NCI-H2029 treated with DMSO at 0.1 percent for 48 hours (cell line): Measurements from ENCODE around the gene BRINP1.

Source experiments
- DNase-seq: peaks from one replicate; lab custom pipeline; 2025; lab: John Stamatoyannopoulos, UW

BRINP1 gene, protein sequence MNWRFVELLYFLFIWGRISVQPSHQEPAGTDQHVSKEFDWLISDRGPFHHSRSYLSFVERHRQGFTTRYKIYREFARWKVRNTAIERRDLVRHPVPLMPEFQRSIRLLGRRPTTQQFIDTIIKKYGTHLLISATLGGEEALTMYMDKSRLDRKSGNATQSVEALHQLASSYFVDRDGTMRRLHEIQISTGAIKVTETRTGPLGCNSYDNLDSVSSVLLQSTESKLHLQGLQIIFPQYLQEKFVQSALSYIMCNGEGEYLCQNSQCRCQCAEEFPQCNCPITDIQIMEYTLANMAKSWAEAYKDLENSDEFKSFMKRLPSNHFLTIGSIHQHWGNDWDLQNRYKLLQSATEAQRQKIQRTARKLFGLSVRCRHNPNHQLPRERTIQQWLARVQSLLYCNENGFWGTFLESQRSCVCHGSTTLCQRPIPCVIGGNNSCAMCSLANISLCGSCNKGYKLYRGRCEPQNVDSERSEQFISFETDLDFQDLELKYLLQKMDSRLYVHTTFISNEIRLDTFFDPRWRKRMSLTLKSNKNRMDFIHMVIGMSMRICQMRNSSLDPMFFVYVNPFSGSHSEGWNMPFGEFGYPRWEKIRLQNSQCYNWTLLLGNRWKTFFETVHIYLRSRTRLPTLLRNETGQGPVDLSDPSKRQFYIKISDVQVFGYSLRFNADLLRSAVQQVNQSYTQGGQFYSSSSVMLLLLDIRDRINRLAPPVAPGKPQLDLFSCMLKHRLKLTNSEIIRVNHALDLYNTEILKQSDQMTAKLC

DNA sequence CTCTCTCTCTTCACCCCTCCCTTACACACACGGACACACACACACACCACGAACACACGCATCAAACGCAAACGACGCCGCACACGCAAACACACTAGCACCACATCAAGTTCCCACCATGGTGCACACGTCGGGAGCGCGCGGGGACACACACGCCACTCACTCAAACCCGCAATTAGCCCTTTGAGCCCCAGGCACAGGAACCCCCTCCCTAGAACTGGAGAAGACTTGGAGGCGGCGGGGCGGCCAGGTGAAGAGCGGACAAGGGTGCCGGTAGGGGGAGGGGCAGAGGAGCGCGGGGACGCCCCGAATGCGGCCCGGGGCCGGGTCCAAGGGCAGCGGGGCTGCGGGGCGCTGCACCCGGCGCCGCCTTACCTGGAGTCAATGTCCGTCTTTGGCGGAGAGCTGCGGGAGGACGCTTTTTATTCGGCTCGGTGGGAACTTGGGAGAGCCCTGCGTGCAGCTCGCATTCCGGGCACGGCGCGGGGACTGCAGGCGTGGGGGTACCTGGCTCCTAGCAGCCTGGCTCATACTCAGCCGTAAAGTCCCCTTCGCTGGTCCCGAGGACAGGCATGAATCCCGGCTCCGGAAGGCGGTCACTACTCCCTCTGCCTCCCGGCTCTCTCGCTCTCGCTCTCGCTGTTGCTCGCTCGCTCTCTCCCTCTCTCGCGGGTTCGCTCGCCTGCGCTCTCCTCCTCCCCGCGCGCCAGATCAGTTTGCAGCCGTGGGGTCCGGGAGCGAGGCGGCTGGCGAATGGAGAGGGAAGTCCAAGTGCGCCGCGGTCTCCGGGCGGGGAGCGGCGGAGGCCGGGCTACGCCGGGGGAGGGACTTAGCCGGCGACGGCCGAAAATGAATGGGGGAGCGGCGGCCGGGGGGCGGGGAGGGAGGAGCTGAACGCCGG lies at the start of gene BRINP1:
Gene BRINP1, minus strand, starts transcription at position 755 of the 901 bp plus-strand sequence. CDS start 56,080 bp downstream, outside the sequence.
- DNase-seq: peak; percentile 78

DNA sequence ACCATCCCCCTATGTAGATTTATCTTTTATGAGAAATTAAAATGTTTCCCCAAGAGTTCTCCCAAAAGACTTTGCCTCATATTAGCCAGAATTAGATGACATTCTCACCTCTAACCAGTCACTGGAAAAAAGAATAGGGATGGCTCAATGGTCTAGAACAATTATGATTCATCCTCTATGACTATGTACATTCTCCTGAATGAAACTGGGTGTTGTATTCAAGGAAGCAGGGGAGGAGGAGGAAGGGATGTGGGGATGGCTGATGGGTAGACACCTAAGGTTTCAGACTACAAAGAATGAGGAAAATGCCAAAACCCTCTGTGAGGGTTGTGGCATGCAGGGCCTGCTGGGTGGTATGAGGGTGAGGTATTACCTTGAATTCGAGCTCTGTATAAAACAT lies 49.5 kb upstream of the BRINP1 start:
- DNase-seq: no peak

DNA sequence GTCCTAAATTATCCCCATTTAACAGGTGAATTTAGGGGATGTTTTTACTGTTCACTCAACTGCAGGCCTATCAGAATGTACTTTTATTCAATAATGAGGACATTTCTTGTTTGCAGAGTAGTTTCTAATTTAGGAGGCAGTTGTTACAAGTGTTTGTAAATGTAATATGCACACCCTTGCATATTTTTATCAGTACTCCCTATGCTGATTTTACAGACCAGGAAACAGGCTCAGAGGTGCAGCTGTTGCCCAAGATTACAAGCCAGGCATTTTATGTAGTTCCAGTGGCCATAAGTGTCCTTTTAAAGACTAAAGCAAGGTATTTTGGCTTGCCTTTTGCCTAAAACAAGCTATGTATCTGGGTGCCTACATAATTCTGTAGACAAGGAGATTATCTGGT lies 47.6 kb upstream of the BRINP1 start:
- DNase-seq: no peak

DNA sequence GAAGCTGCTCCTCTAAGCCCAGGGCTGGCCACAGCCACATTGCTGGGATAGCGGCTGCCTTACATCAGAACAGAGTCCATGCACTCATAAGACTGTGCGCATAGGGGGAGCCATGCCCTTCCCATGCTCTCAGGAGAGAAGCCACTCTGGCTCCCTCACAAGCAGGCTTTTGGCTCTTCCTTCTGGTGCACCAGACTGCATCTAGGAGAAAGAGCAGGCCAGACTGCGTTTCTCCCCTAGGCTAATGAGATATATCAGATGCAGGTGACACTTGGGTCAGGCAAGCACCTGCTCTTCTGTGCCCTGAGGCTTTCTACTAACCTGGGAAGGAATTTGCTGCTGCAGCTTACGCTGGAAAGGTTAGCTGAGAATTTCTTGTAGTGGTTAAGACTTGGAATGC lies 43.2 kb upstream of the BRINP1 start:
- DNase-seq: no peak

DNA sequence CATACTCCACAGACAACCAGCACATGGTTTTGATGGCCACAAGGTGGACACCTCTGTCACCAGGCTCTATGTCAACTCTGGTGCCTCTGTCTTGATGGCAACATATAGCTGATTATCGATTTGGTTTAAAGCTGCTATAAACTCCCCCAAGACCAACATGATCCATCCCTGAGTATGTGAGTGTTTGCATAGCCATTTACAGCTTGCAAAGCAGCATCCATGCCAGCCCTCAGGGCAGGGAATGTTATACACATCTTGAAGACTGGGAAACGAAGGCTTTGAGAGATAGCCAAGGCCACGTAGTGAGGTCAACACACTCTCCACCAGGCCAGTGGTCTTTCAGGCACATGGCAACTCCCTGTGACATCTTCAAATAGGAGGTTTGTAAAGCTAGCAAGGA lies 40.3 kb upstream of the BRINP1 start:
- DNase-seq: no peak

DNA sequence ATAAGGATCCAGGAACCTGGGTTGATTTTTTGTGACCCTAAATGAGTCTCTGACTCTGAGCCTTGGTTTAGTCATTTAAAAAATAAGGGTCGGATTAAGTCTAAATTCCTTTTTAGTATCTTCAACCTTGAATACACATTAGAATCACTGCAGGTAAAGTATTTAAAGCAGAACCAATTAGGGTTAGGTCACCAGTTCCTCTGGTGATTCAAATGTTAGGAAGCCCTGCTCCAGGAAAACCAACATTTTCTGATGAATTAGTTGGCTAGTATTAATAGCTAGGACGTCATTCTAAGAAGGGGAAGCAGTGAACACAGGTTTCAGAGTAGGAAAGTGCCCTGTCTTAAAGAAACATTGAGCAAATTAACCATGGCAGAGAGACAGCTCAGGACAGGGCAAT lies 31.4 kb upstream of the BRINP1 start:
- no peak for DNase-seq

DNA sequence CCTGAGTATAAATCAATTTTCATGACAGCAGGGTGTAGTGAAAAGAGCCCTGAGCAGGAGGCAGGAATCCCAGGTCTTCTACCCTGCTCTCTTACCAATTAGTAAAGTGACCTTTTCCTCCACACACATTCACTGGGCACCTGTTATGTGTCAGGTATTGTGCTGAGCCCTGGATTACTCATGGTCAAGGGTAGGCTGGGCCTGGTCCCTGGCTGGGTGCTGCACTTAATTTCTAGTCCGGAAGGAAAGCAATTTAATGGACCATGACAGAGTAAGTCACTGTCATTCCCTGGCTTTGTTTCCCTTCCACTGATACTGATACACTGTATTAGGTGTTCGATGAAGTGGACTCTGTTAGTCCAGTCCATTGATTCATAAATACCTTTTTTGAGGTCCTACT lies 29.1 kb upstream of the BRINP1 start:
- DNase-seq: no peak

DNA sequence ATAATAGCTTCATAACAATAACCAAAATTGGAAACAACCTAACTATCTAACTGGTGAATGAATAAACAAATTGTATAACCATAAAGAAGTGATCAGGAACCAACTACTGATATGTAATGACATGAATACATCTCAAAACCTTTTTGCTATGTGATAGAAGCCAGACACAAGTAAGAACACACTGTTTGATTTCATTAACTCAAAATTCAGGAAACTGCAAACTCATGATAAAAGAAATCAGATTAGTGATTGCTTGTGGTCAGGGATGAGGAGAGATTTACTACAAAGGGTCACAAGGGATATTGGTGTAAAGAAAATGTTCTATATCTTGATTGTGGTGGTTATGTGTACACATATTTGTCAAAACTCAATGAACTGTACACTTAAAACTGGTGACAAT lies 22.6 kb upstream of the BRINP1 start:
- no peak for DNase-seq

DNA sequence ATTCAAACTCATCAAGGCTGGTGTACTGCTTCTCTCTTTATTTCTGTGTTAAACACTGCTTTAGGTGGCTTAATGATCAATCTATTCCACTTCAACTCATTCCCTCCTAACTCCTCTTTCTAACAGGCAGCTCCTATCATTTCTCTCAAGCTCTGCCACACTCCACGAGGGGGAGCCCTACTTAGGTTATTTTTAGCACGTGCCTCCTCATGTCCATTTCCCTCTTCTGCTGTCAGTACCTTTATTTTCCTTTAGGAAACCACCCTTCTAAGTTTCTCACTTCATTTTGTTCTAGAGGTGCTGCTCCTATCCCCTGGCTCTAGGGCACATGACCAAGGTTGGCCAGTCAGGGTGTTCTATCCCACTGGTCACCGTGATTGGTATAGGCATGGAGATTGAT lies 6.7 kb upstream of the BRINP1 start:
- no peak for DNase-seq

DNA sequence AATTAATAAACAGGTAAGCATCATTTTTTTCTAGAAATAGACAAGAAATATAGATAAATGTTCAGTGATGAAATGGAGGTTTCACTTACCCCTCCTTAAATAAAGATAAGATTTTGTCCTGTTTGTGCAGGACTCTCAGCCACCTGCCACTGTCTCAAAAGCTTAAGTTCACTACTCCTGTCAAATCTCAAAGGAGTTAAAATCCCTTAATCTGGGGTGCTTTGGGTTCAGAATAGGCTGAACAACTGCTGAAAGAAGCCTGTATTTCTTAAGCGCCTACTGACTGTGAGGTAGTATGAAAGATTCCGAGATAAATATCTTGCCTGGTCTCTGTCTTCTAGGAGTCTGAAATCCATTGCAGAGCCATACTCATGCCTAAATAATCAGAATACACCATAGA lies 3.7 kb upstream of the BRINP1 start:
- DNase-seq: no peak

DNA sequence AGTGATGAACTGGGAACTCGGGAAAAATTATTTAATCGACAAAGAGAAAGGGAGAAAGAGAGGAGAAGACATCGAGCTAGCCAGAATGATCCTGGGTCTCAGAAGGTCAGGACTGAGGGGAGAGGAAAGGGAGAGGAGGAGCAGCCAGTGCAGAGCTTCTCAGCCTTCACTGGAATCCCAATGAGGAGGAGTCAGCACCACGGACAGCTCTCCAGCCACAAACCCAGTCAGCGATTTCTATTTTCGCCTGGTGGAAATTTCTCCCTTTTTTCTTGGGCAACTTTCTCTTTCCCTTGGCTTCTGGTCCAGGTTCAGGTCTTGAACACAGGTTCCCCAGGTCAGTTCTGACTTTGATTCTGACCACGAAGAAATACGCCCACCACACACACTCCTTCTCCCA lies 1.6 kb upstream of the BRINP1 start:
- no peak for DNase-seq

DNA sequence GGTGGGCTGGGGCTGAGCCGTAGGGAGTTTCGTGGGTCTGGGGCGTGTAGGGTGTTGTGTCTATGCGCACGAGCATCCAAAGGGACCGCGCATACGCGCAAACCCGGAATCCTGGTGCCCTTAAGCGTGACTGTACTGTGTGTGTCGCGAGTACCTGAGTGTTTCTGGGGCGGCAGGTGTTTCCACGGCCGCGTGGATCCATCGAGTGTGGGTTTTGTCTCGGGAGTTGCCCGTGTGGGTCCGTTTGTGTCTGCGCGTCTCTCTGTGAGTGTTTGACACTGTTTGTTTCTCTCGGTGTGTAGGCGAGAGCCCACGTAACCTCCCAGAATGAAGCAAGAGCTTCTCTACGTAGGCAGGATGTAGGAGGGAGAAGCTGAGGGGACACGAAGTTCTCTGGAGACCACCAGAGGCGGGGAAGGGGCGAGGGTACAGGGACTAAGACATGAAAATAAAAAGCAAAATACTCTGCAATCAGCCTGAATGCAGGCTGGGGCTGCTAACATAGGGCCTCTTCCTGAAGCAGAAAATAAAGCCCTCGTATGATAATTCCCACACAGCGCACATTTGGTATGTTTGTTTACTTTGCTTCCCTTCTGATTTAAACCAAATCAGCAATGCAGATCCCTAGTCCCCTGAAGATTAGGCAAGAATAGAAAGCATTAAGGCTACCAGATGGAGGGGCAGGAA lies 588 bp upstream of the BRINP1 start:
- no peak for DNase-seq

DNA sequence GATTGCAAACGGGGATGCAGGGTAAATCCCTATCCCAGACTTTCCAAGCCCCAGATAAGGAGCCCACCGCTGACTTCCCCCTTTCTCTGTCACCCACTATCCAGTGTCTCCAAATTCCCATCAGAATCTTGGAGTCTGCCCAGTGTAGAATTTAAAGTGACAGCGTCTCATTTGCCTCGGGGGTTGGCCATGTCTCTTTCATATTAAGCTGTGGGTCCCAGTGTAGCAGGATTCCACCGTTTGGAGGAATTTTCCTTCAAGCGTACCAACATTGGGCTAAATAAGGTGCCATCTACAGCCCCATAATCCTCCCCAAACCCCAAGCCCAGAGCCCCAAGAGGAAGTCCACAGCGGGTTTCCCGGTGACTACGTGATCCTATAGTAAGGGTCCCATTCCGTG lies 1.1 kb downstream of the BRINP1 start:
- DNase-seq: no peak

DNA sequence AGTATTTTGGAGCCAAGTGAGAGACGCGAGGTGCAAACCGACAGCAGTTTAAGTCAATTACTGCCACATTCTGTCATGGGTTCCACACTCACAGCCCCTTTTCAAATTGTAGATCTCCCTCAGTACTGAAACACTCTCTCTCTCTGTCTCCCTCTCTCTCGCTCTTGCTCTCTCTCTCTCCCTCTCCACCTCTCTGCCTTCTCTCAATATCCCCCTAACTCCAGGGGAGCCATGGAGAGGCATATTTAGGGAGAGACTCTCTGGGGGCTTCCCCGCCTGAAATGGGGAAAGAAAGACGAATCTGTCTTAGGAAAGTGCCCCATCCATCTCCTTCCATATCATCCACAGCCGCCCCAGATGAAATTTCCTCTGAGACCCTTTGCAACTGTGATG lies 1.6 kb downstream of the BRINP1 start:
- no peak for DNase-seq

DNA sequence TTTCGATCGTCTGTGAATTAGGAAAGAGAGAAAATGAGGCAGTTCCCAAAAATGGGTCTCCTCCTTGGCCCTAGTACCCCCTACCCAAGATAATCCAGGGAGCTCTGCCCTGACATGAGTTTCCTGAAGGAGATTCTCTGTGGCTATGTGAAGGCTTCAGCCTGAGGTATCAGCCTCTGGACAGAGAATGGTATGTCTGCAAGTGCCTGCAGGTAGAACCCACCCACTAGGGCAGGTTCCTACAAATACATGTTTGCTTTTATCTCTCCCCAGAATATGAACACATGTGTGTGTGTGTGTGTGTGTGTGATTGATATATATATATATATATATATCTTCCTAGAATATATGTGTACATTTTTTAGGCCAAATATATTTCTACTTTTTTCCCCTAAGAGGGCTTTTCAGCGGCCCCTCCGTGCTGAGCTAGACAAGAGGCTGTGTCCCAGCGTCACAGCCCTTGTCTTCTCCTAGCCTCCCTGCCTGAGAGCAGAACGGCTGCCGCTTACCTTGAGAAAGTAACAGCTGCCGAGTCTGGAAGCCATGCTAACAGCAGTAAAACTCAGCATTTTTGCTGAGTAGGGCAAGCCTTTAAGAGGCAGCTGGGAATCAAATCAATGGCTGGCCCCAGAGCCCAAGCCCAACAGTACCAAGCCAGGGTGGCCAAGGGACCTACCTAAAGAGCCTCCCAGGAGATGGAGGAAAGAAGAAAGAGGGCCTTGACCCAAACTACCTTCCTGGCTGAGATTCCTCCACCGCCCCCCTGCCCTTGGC lies 2.1 kb downstream of the BRINP1 start:
- DNase-seq: no peak

DNA sequence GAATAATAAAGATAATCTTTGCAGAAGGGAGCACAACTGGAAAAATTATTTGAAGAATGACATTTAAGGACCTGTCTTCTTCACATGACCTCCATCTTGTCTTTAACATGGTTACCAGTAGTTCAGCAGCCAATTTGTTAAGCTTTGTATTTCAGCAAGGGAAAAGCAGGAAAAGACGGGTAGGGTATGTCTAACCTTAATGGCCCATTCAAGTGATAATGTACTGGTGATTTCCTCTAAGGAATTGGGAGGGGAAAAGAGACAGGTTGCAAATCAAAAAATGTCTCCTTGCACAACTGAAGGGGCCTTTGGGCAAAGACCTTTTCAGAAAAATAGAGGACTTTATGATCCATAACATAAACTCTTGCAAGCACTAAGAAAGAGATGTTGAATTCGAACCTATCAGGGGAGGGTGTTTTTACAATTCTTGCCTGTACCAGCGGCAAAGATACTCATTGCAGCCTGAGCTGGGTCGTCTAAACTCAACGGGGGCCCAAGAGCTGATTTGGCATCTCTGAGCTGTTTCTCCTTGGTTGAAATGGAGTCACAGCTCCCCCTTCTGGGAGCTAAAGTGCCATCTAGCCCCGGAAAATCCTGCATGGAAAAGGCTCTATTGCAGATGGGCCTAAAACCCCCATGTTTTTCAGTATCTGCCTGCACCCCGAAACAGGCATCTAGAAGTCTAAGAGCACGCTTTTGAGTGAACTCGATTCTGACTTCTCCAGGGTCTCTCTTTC lies 3.8 kb downstream of the BRINP1 start:
- DNase-seq: peak; percentile 27

DNA sequence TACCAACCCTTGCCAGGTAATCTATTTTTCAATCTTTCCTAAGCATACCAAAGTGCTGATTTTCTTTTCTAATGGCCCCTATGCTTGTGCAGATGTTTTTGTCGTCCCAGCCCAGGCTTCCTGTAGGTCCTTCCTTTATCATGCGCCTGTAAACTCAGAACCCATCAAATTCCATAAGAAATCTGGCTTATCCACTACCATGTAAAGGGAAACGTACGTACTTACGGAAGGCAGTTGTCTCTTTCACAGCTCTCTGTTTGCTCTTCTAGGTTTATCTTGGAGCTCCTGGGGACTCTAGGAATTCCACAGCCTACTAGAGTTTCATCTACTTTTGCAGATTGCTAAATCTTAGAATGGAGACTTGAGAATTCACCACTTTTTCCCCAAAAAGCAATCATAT lies 9.0 kb downstream of the BRINP1 start:
- no peak for DNase-seq

DNA sequence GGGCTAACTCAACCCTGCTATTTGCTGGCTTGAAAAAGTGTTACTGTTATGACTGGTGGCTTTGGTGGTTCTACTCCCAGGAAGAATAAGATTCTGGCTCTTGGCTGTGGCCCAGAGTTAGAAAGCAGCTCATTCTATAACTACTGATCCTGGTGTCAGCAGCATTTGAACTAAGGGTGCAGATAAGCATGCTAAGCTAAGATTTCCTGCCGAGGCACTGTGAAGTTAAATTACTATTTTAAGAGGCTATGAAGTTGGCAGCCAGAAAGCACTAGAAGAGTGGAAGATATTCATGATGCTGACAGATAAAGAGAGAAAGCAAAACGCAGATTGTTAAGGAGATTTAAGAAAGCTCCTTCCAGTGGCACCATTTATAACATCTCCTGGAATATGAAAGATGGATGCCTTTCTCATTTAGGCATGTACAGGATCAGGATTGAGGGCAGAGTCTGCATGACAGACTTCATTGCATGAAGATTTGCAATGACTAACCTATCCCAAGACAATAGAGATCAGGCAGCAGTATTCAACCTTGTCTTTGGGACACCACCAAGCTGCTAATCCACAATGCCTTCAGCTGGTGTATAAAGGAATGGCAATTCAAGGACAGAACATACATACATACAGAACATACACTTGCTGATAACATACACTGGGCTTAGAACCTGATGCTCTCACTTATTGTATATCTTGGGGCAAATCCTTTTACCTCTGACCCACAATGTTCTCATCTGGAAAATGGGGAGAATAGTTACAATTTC lies 11.7 kb downstream of the BRINP1 start:
- DNase-seq: no peak

DNA sequence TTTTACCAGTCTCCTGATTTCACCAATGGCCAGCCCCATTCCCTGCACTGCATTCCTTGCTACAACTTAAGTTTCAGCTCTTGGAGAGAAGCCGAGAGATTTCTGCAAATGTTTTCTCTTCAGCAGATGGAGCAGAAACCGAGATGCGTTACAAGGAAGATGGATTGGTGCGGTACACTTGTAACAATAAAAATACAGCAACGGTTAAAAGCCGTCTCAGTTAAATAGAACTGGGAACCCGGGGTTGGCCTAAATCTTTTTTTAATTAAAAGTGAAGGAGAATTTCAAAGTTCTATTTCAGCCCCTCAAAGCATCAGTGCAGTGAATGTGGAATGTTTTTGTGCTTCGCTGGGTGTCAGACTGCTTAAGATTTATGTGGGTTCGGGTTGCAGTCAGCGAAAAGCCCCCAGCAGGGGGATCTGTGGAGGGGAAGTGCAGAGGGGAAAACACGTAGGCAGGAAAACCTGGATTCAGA lies 19.8 kb downstream of the BRINP1 start:
- no peak for DNase-seq
